SK-MEL-5 (cell line): ENCODE results near the gene ERVFRD-1. TPM values are rescaled to one million over a fixed set of nuclear protein-coding genes. Genes with fewer than 3 reads are reported as not detected.

Source experiments
- DNase-seq: peaks from one replicate; pipeline ENCODE4 v3.0.0-alpha.2; 2016; ENCODE audit warnings: low read depth, low spot score
- in situ Hi-C: cut with HindIII; loops from 2 replicates; pipeline ENCODE4 v1.10.0; 2016; ENCODE audit warnings: low sequenced_read_pairs, high pct_unique_total_duplicates, low pct_unique_long_range_greater_than_20kb
- small RNA-seq, 2 experiments: library from RNA; depleted of rRNA; stranded (forward); fragments of <200 nt; gene quantifications; one replicate each; pipeline ENCODE3, GENCODE V24; 2014
- total RNA-seq: library from RNA; depleted of rRNA; stranded (reverse); fragments of >200 nt; shearing (Covaris generic); gene quantifications from 2 replicates; pipeline ENCODE4 v1.2.3, GENCODE V29; 2014; rRNA removed

ERVFRD-1 gene
- total RNA-seq, 1 experiment from 2014 or later: 0.63 TPM

- DNase-seq: no peak
- in situ Hi-C loops: loop anchor here (10.0 kb wide), 1 partner anchor 112 kb away; no protein-coding TSS in a partner anchor
Observed at GRCh38 chr6:11066505-11067347, 44.8 kb downstream of the ERVFRD-1 start.

- in situ Hi-C loops: loop anchor here (10.0 kb wide), 1 partner anchor 111 kb away; no protein-coding TSS in a partner anchor
- peak; percentile 67 for DNase-seq
Observed at GRCh38 chr6:11065436-11066202, 45.9 kb downstream of the ERVFRD-1 start.

- no peak for DNase-seq
- in situ Hi-C loops: loop anchor here (10.0 kb wide), 1 partner anchor 110 kb away; no protein-coding TSS in a partner anchor
Observed at GRCh38 chr6:11064836-11065235, 46.7 kb downstream of the ERVFRD-1 start.

- no peak for DNase-seq
- in situ Hi-C loops: loop anchor here (10.0 kb wide), 1 partner anchor 108 kb away; no protein-coding TSS in a partner anchor
Observed at GRCh38 chr6:11062715-11063114, 48.8 kb downstream of the ERVFRD-1 start.

- no peak for DNase-seq
- in situ Hi-C loops: loop anchor here (10.0 kb wide), 1 partner anchor 107 kb away; no protein-coding TSS in a partner anchor
Observed at GRCh38 chr6:11062083-11062482, 49.4 kb downstream of the ERVFRD-1 start.

- DNase-seq: no peak
- in situ Hi-C loops: no loop called here
Observed at GRCh38 chr6:11058406-11058805, 53.1 kb downstream of the ERVFRD-1 start.

GRCh38 chr6:11056871-11057270 lies 54.7 kb downstream of the ERVFRD-1 start:
- in situ Hi-C loops: no loop called here
- no peak for DNase-seq

GRCh38 chr6:11055127-11055627 lies 56.3 kb downstream of the ERVFRD-1 start:
- in situ Hi-C loops: no loop called here
- no peak for DNase-seq

GRCh38 chr6:11054722-11055121 lies 56.8 kb downstream of the ERVFRD-1 start:
- in situ Hi-C loops: no loop called here
- no peak for DNase-seq

- DNase-seq: no peak
- in situ Hi-C loops: no loop called here
Observed at GRCh38 chr6:11053307-11053706, 58.2 kb downstream of the ERVFRD-1 start.

Small RNAs within 50 kb of the gene (small RNA-seq; reads per million reads assigned to genes)
- 0 reads per million in 2 experiments for gene AL136139.1

Other genes starting within 250 kb of the ERVFRD-1 start
- gene GCM2, start 229.7 kb downstream of the ERVFRD-1 start, total RNA-seq: not detected in 2 replicates
- gene SYCP2L, start 224.7 kb downstream of the ERVFRD-1 start, total RNA-seq: 5.6 and 6.2 TPM in 2 replicates
- gene ELOVL2, start 67.4 kb downstream of the ERVFRD-1 start, total RNA-seq: 29.7 and 30.4 TPM in 2 replicates
- gene SMIM13, start 17.9 kb downstream of the ERVFRD-1 start, total RNA-seq: 33.8 and 34.3 TPM in 2 replicates
- gene NEDD9, start 120.9 kb upstream of the ERVFRD-1 start, total RNA-seq: 134 and 140 TPM in 2 replicates